Ovary (tissue), 9 donors: ENCODE results near the gene IFT81. TPM values are rescaled to one million over a fixed set of nuclear protein-coding genes. Genes with fewer than 3 reads are reported as not detected.

Source experiments
- DNase-seq, 5 donors: peaks; one replicate each; pipeline ENCODE4 v3.0.0-alpha.2; 2019 to 2020
- H3K27ac ChIP-seq, 2 donors: fragments of 200-600 bp; one replicate each; pipeline versions ENCODE4 v1.5.1 to v1.8.0; 2019 to 2022
- H3K27me3 ChIP-seq: fragments of 200-600 bp; one replicate; pipeline ENCODE4 v1.8.0; 2022
- H3K36me3 ChIP-seq: fragments of 200-600 bp; sonication (generic); one replicate; pipeline ENCODE4 v1.5.1; 2019
- H3K4me1 ChIP-seq: one replicate; pipeline ENCODE4 v1.8.1; 2013; ENCODE audit warnings: mild to moderate bottlenecking, moderate library complexity; ENCODE audit not compliant: insufficient read depth
- H3K4me3 ChIP-seq: fragments of 200-600 bp; sonication (generic); one replicate; pipeline ENCODE4 v1.5.1; 2017
- H3K9me3 ChIP-seq, 2 donors: fragments of 200-600 bp in 1 of 2; sonication (generic) in 1 of 2; one replicate each; pipeline versions ENCODE4 v1.5.1 to v1.8.1; 2013 to 2019; ENCODE audit warnings: mild to moderate bottlenecking in 1 of 2, moderate library complexity in 1 of 2
- EP300 ChIP-seq: sonication (generic); formaldehyde crosslinking; IDR thresholded peaks from one replicate; pipeline ENCODE4 v1.6.1; 2017; ENCODE audit warnings: antibody characterized with exemption
- POLR2A ChIP-seq: fragments of 450-650 bp; IDR thresholded peaks from one replicate; pipeline ENCODE4 v1.6.1; 2017; ENCODE audit warnings: antibody characterized with exemption, mild to moderate bottlenecking, moderate library complexity
- WGBS, 3 donors: extraction: QIAGEN DNeasy Blood & Tissue Kit in 1 of 3; methylation state at CpG; one replicate each; pipeline versions ENCODE4 v1.1.5 to v1.1.7; 2013 to 2017; 5-methylcytosine and 5-hydroxymethylcytosine counted together
- intact Hi-C, 4 donors: fragments of 100-400 bp; cut with DNase I; formaldehyde crosslinking; loops; one replicate each; pipeline versions ENCODE4 v1.11.0 to v1.15.1; 2022 to 2023
- polyA plus RNA-seq, 2 donors: library from polyadenylated mRNA; stranded (reverse); fragments of 200-250 nt in 1 of 2; fragments of 350-450 nt in 1 of 2; fragmentation: Illumina TruSeq in 1 of 2; extraction: RNeasy Lipid Tissue Mini Kit (QIAGEN cat#74804) in 1 of 2; gene quantifications; one replicate each; pipeline ENCODE4 v1.2.3, GENCODE V29; 2013 to 2014
- total RNA-seq, 7 donors: library from RNA; depleted of rRNA in 2 of 7; stranded (reverse); fragments of >200 nt in 2 of 7; fragmentation: NEBNext Ultra II Directional in 3 of 7; extraction: Animal tissue kit (Norgen Biotek cat#: 25700) in 3 of 7; gene quantifications; one replicate each; pipeline versions ENCODE4 v1.1.0 to v1.2.4, GENCODE V29; 2016 to 2023
- TF ChIP-seq, protein P1 (sequence below), 3 donors: fragments of 450-650 bp in 2 of 3; fragments of 200-600 bp in 1 of 3; IDR thresholded peaks; one replicate each; pipeline versions ENCODE4 v1.5.1 to v1.8.0; 2016 to 2022; ENCODE audit warnings: antibody characterized with exemption in 3 of 3, mild to moderate bottlenecking in 1 of 3
- donor health status: DM: no; HTN: no; CAD: no; lungs with moderate emphysema.
- donor health status: DM: no; HTN: no; CAD: no.
- donor health status: Bipolar disorder and iron deficiency.
- donor health status: DM: yes; HTN: yes; CAD: no.
- donor health status: DM: no; HTN: no; CAD: no.
- donor health status: DM: yes; HTN: yes; CAD: no.

Gene IFT81
- total and polyA plus RNA-seq, 9 donors: 10.4 to 22.3 (median 17.2) TPM

- Histone ChIP-seq H3K27ac (no peak overlapping the region), H3K4me1 (no peaks in the 10 kb centered on the region), H3K4me3 (no peak overlapping the region), H3K27me3 (no peaks in the 10 kb centered on the region), H3K36me3 (no peaks in the 10 kb centered on the region), H3K9me3 (no peaks in the 10 kb centered on the region)
- TF ChIP-seq EP300 (no peak), POLR2A (no peak)
- TF ChIP-seq, protein P1, sequence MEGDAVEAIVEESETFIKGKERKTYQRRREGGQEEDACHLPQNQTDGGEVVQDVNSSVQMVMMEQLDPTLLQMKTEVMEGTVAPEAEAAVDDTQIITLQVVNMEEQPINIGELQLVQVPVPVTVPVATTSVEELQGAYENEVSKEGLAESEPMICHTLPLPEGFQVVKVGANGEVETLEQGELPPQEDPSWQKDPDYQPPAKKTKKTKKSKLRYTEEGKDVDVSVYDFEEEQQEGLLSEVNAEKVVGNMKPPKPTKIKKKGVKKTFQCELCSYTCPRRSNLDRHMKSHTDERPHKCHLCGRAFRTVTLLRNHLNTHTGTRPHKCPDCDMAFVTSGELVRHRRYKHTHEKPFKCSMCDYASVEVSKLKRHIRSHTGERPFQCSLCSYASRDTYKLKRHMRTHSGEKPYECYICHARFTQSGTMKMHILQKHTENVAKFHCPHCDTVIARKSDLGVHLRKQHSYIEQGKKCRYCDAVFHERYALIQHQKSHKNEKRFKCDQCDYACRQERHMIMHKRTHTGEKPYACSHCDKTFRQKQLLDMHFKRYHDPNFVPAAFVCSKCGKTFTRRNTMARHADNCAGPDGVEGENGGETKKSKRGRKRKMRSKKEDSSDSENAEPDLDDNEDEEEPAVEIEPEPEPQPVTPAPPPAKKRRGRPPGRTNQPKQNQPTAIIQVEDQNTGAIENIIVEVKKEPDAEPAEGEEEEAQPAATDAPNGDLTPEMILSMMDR (IDR thresholded peaks at IDR 0.05): no peak
- DNase-seq: no peak
- 3 to 13% (median 9%) methylated on average over 9 to 32 of the region's 32 CpGs for WGBS, 3 donors
- intact Hi-C loops: loop anchor here in 2 of 4 donors (5.0 to 10.0 kb wide), 2 partner anchors 158 to 161 kb away; partner anchors contain the start of gene ATP2A2 (in 2 of the 2)
Observed at GRCh38 chr12:110123919-110124268, 263 bp upstream of the IFT81 start.

DNA sequence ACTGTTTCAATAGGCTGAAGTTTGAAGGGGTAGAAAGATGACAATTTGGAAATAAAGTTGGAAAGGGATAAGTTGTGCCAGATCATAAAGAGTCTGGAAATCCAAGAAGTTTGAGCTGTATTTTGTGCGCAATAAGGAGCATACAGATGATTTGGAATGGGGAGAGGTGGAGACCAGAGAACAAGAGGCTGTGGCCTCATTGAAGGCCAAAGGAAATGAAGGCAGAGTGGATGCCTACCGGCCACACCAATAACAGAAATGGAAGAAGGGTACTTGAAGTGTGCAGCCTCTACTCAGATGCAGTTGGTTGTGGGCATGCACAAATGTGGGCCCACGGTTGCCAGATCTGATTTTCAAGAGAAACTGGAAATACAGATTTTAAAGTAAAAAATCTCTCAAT lies 2.4 kb downstream of the IFT81 start:
- H3K36me3 ChIP-seq: no peaks in the 10 kb centered on the region
- no peak overlapping the region for H3K27ac ChIP-seq
- no peak for TF ChIP-seq POLR2A
- TF ChIP-seq EP300: no peak
- TF ChIP-seq, protein P1 (IDR thresholded peaks at IDR 0.05): no peak
- no peaks in the 10 kb centered on the region for H3K4me1 ChIP-seq
- H3K27me3 ChIP-seq: no peaks in the 10 kb centered on the region
- H3K4me3 ChIP-seq: no peak overlapping the region
- 76 to 89% (median 81%) methylated on average over 3 of the region's 3 CpGs for WGBS, 3 donors
- no peaks in the 10 kb centered on the region for H3K9me3 ChIP-seq
- no peak for DNase-seq
- intact Hi-C loops: loop anchor here in 1 of 4 donors (10.0 kb wide), 1 partner anchor 158 kb away; the partner anchor contains the start of gene ATP2A2

DNA sequence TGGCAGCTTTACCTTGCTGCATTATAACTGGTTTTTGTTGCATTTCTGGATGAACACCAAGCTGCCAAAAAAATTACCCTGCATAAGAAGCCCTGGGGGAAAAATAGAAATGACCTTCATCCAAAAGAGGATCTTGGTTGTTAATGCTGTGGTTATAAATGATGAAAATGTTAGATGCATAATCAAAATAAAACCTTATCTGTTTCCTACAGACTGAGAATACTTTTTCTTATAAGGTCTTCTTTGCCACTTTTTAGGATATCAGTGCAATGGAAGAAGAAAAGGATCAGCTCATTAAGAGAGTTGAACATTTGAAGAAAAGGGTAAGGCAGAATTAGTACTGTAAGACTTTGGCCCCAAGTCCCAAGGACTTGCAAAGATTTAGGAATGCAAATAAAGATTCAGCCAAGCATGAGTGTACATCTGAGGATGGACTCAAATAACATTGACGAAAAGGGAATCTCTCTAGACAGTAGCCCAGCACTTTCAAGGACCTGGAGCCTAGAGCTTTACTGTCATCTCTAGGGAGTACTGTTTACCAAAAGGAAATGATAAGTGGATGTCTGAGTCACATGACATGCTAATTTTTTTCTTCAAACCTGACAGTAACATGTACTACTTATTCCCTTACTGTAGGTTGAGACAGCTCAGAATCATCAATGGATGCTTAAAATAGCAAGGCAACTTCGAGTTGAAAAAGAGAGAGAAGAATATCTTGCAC lies 10.7 kb downstream of the IFT81 start:
- Histone ChIP-seq H3K4me1 (peaks cover 4% of the 10 kb centered on the region), H3K9me3 (no peaks in the 10 kb centered on the region), H3K4me3 (no peak overlapping the region), H3K27ac (peak overlapping the region in 1 of 2 donors; percentile 14), H3K36me3 (no peaks in the 10 kb centered on the region), H3K27me3 (no peaks in the 10 kb centered on the region)
- DNase-seq: no peak
- 4 to 7% (median 6%) methylated on average over 2 of the region's 2 CpGs for WGBS, 3 donors
- TF ChIP-seq EP300: no peak
- TF ChIP-seq, protein P1 (IDR thresholded peaks at IDR 0.05): no peak
- no peak for TF ChIP-seq POLR2A
- intact Hi-C loops: no loop called here

- Histone ChIP-seq H3K27me3 (no peaks in the 10 kb centered on the region), H3K9me3 (no peaks in the 10 kb centered on the region), H3K36me3 (no peaks in the 10 kb centered on the region), H3K27ac (peak overlapping the region in 1 of 2 donors; percentile 14), H3K4me3 (no peak overlapping the region), H3K4me1 (peaks cover 4% of the 10 kb centered on the region)
- intact Hi-C loops: no loop called here
- WGBS, 3 donors: 63 to 80% (median 73%) methylated on average over 2 of the region's 2 CpGs
- TF ChIP-seq POLR2A (no peak), EP300 (no peak)
- TF ChIP-seq, protein P1 (IDR thresholded peaks at IDR 0.05): no peak
- no peak for DNase-seq
Observed at GRCh38 chr12:110135806-110136205, 11.6 kb downstream of the IFT81 start.
